Right lobe of liver (tissue), 6 donors: Measurements from ENCODE around the gene OR8D2. TPM values are rescaled to one million over a fixed set of nuclear protein-coding genes. Genes with fewer than 3 reads are reported as not detected.
A peak's percentile ranks its signal among the peaks of the same experiment; 100 is the strongest.

Experiments
- ATAC-seq, 4 donors: fragments of 200-7000 bp; cut with Tn5 transposase; one replicate each; pipeline ENCODE4 v1.9.1; 2020; ENCODE audit warnings: mild to moderate bottlenecking in 4 of 4, moderate library complexity in 4 of 4
- DNase-seq, 3 donors: peaks; one replicate each; pipeline ENCODE4 v3.0.0-alpha.2; 2020
- H3K27ac ChIP-seq, 3 donors: fragments of 200-600 bp; one replicate each; pipeline ENCODE4 v1.8.0; 2022
- H3K27me3 ChIP-seq, 2 donors: fragments of 200-600 bp; one replicate each; pipeline ENCODE4 v1.8.0; 2022
- H3K36me3 ChIP-seq, 4 donors: fragments of 200-600 bp; sonication (generic) in 1 of 4; one replicate each; pipeline versions ENCODE4 v1.5.1 to v1.8.0; 2017 to 2022; ENCODE audit warnings: control low read depth in 1 of 4
- H3K4me1 ChIP-seq, 4 donors: fragments of 200-600 bp; sonication (generic) in 1 of 4; one replicate each; pipeline versions ENCODE4 v1.5.1 to v1.8.0; 2017 to 2022; ENCODE audit warnings: control low read depth in 1 of 4
- H3K4me3 ChIP-seq, 3 donors: fragments of 200-600 bp; one replicate each; pipeline ENCODE4 v1.8.0; 2022
- H3K9me3 ChIP-seq, 4 donors: fragments of 200-600 bp; sonication (generic) in 1 of 4; one replicate each; pipeline versions ENCODE4 v1.5.1 to v1.8.0; 2017 to 2022; ENCODE audit warnings: control low read depth in 1 of 4
- CTCF ChIP-seq, 4 donors: fragments of 200-600 bp in 3 of 4; fragments of 450-650 bp in 1 of 4; IDR thresholded peaks; one replicate each; pipeline versions ENCODE4 v1.5.1 to v1.8.0; 2016 to 2022; ENCODE audit warnings: antibody characterized with exemption in 4 of 4, mild to moderate bottlenecking in 2 of 4
- POLR2A ChIP-seq: fragments of 450-650 bp; IDR thresholded peaks from one replicate; pipeline ENCODE4 v1.6.1; 2017; ENCODE audit warnings: antibody characterized with exemption, mild to moderate bottlenecking
- WGBS: methylation state at CpG from one replicate; pipeline ENCODE4 v1.1.6; 2018; ENCODE audit warnings: low coverage, low lambda C conversion rate; ENCODE audit not compliant: insufficient coverage; ENCODE audit errors: missing lambda C conversion rate; 5-methylcytosine and 5-hydroxymethylcytosine counted together
- intact Hi-C, 2 donors: fragments of 100-400 bp; cut with DNase I; formaldehyde crosslinking; loops; one replicate each; pipeline versions ENCODE4 v1.11.2 to v1.14.1; 2022
- total RNA-seq, 6 experiments: library from RNA; depleted of rRNA in 2 of 6; stranded (reverse); fragments of >200 nt in 2 of 6; fragmentation: NEBNext Ultra II Directional in 3 of 6; extraction: Animal tissue kit (Norgen Biotek cat#: 25700) in 3 of 6; gene quantifications; one replicate each; pipeline versions ENCODE4 v1.1.0 to v1.2.4, GENCODE V29; 2016 to 2023
- donor health status: DM: no; HTN: yes; CAD: no.
- donor health status: DM: no; HTN: no; CAD: no.
- donor health status: DM: no; HTN: no; CAD: no.
- donor health status: DM: no; HTN: yes; CAD: no.
- donor health status: DM: no; HTN: yes; CAD: no.

OR8D2 gene
- total RNA-seq, 6 experiments from 2014 or later = not detected

DNA sequence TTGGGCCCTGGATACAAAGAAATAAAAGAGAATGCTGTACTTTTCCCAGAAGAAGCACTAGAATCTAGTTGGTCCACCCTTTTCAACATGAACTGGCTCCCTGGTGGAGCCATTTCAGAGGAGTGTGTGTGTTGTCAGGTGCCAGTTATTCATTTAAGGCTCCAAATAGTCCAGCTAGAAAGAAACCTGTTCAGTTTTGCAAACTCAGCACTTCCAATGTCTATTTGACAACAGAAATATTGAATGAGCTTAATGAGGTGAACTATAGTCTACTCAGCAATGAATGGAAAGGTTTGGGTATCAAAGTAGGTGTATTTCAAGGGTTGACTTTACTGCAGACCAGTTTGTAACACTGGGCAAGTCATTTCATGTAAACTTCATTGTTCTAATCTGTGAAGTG, 8.3 kb downstream of the OR8D2 start:
- H3K27ac ChIP-seq = no peak overlapping the region
- H3K36me3 ChIP-seq = no peaks in the 10 kb centered on the region
- H3K9me3 ChIP-seq = no peaks in the 10 kb centered on the region
- intact Hi-C loops = no loop called here
- TF ChIP-seq CTCF (IDR thresholded peaks at IDR 0.05) (no peak), POLR2A (no peak)
- H3K4me1 ChIP-seq = no peaks in the 10 kb centered on the region
- no peak overlapping the region for H3K4me3 ChIP-seq
- DNase-seq (no peak), ATAC-seq (no peak)
- no peaks in the 10 kb centered on the region for H3K27me3 ChIP-seq

- no peaks in the 10 kb centered on the region for H3K9me3 ChIP-seq
- ATAC-seq = no peak
Measured at GRCh38 chr11:124311269-124311668, 8.7 kb downstream of the OR8D2 start.

GRCh38 chr11:124310721-124311120, 9.3 kb downstream of the OR8D2 start:
- Histone ChIP-seq H3K27ac (no peak overlapping the region), H3K4me3 (no peak overlapping the region), H3K27me3 (no peaks in the 10 kb centered on the region), H3K9me3 (no peaks in the 10 kb centered on the region), H3K36me3 (no peaks in the 10 kb centered on the region), H3K4me1 (no peaks in the 10 kb centered on the region)
- no peak for DNase-seq
- intact Hi-C loops = no loop called here
- ATAC-seq = no peak
- TF ChIP-seq POLR2A (no peak), CTCF (IDR thresholded peaks at IDR 0.05) (no peak)

More at GRCh38 chr11:124311269-124311668, 8.7 kb downstream of the OR8D2 start:
- Histone ChIP-seq H3K36me3 (no peaks in the 10 kb centered on the region), H3K4me3 (no peak overlapping the region), H3K27me3 (no peaks in the 10 kb centered on the region), H3K4me1 (no peaks in the 10 kb centered on the region), H3K27ac (no peak overlapping the region)
- no peak for DNase-seq
- TF ChIP-seq POLR2A (no peak), CTCF (IDR thresholded peaks at IDR 0.05) (no peak)
- intact Hi-C loops = no loop called here
- WGBS = 61% methylated on average over 4 of the region's 5 CpGs

DNA sequence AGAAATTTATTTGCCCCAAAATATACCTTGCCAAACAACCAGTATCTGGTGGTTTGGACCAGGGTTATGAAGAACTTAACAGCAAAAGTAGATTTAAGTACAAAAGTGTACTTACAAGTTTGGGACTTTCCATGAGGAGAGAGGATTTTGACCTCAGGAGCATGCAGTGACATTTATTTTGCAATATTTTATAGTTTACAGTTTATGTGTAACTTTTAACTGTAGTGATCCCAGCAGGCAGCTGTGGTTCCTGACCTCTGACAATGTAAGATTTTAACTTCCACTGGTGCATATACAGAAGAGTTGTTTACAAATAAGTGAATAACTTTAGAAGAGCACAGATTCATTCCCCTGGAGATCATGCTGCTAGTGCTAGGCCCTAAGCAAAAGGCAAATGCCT, 12.9 kb downstream of the OR8D2 start:
- H3K27me3 ChIP-seq = no peaks in the 10 kb centered on the region
- H3K4me1 ChIP-seq = no peaks in the 10 kb centered on the region
- no peaks in the 10 kb centered on the region for H3K36me3 ChIP-seq
- intact Hi-C loops = no loop called here
- H3K9me3 ChIP-seq = no peaks in the 10 kb centered on the region
- H3K4me3 ChIP-seq = no peak overlapping the region
- TF ChIP-seq CTCF (IDR thresholded peaks at IDR 0.05) = no peak
- no peak for TF ChIP-seq POLR2A
- no peak for DNase-seq
- ATAC-seq = peak in 3 of 4 donors; percentile 55 to 85 (median 63)
- no peak overlapping the region for H3K27ac ChIP-seq

DNA sequence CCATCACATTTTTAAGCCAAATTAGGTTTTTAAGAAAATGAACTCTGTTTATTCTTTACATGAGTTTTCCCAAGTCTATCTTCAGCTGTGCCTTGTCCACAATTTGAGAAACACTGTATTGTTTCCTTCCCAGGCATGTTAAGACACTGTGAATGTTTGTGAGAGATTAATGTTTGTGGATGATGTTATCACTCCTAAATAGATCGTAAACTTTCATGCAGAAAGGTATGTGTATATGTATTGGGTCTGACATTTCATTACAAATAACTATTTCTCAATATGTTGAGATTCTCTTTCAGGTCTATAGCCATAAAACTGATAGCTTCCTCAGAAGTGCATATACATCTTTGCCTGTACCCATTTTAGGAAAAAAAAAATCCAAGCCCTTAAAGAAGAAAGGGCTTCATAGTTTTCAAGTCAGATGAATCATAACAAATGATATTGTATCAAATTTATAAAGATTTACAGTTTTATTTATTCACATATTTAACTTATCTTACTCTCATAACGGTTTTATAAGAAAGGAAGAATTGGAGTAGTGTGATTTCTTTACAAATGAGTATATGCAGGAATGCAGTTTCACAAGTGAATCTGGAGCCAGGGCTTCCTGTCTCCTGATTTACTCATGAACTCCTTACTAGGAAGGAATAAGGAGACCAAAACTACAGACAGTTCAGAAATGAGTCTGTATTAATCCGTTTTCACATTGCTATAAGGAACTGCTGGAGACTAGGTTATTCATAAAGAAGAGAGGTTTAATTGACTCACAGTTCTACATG, 17.5 kb downstream of the OR8D2 start:
- 32% methylated on average over 3 of the region's 3 CpGs for WGBS
- ATAC-seq = no peak
- TF ChIP-seq POLR2A (no peak), CTCF (IDR thresholded peaks at IDR 0.05) (no peak)

More for the DNA sequence above, 17.5 kb downstream of the OR8D2 start:
- no peak for DNase-seq
- Histone ChIP-seq H3K27me3 (no peaks in the 10 kb centered on the region), H3K4me1 (no peaks in the 10 kb centered on the region), H3K9me3 (no peaks in the 10 kb centered on the region), H3K27ac (no peak overlapping the region), H3K4me3 (no peak overlapping the region), H3K36me3 (no peaks in the 10 kb centered on the region)
- intact Hi-C loops = no loop called here
